ENCODE data around the gene AADAT.
"Not testable (repeated sequence)": the region's sequence is repeated elsewhere in the genome, so short reads cannot be mapped to it uniquely, and the experiment has no call there.

AADAT gene

DNA sequence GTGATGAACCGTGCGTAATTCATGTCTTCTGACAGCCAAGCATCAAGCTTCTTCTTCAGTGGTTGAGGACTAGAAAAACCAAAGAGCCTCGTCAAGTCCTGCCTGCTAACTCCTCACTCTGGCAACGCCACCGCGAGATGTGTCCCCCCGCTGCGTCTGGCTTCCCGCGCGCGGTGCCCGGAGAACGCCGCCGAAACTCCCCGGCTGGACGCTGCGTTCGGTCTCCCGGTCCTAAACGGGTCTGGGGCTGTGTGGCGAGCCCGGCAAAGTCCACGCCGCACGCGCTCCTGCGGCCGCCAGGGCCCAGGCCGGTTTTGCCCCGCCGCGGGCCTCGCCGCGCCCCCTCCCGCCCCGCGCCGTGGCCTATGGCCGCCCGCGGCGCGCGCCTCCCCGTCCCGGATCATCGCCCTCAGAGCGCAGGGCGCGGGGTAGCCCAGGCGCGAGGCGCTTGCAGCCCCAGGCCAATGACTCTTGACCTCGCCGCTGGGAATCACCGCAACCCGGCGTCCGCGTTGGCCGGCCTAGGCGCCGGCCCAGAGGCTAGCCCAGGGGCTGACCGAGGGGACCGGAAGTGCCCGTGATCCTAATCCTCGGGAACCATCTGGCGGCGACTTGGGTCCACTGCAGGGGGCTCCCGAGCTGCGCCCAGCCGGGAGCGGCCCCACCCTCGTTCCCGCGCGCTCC lies at the start of gene AADAT:
Gene AADAT (minus strand): TSS at position 289 of the 684 bp plus-strand sequence. CDS start 266 bp downstream, at position 23.
- peak; percentile 7 to 87 (median 66) for DNase-seq

DNA sequence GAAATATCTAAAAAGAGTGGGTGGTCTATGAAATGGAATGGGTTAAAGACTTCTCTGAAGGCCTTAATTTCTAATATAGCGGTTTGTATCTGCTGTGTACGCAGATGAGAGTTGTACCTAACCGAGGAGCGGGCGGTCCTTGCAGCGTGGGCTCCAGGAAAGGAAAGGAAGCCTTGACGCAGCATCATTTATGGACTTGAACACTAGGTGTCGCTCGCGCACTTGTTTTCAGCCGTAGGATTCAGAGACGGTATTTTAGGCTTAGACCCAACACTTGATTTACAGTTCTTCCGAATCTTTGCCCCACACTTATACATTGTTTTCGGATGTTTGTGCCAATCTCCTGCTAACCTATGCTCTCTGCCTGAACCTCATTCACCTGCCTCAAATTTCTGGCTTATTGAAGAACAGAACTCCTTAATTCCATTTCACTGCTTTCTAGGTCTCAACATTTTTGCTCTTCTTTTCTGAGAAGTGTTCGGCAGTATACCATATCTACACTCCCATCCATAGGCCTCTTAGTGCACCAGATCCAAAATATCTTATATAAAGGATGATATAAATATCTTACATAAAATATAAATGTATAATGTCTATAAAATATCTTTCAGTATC lies 48.9 kb upstream of the AADAT start:
- DNase-seq, result peak in 46 of 51 donors; percentile 1 to 73 (median 32)

DNA sequence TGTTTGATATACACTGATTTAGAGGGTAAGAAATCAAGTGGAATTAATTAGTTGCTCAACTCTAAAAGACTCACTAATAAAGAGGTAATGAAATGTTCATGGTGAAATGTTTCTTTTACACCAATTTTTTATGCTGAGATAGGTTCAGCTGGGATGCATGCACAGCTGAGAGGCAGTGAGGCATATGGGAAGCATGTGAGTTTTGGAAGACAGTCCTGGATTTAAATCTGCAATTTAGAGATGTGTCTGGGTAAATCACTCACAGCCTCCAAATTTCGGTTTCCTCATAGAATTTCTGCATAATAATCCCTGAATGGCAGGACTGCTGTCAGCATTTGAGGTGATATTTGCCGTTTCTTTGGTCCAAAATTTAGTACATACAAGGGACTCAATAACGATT lies 48.2 kb upstream of the AADAT start:
- DNase-seq, result no peak

DNA sequence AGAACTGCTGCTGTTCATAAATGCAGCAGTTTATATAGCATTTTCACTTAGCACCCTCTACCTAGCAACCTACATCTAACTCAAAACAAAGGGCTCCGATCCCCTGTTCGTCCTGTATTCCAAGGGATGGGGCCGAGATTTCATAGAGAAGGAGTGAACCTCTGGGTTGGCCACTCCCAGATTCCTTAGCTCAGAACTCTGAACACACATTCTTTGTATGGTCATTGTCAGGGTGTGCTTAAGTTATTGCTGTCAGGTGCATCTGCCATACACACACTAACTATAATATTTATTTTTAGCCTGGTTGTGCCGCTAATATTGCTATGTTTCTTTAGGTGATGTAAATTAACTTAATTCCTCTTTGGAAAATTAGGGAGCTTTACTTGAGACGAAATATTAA lies 47.7 kb upstream of the AADAT start:
- DNase-seq, result no peak

DNA sequence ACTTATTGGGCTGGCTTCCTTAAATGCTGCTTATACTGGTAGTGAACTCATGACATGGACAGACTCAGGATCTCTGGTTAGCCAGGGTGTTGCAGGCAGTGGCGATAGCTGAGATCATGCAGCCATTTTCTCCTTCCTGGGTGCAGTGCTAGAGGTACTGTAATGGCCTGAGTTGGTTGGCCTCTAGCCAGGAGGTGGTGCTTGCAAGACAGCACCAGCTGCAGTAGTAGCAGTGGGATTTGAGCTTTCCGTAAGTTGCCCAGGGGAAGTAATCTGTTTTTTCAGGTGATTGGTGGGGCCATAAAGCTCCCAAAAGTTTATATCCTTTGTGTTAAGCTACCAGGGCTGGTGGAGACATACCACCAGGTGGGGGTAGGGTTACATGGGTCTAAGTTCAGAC lies 45.1 kb upstream of the AADAT start:
- no peak for DNase-seq

DNA sequence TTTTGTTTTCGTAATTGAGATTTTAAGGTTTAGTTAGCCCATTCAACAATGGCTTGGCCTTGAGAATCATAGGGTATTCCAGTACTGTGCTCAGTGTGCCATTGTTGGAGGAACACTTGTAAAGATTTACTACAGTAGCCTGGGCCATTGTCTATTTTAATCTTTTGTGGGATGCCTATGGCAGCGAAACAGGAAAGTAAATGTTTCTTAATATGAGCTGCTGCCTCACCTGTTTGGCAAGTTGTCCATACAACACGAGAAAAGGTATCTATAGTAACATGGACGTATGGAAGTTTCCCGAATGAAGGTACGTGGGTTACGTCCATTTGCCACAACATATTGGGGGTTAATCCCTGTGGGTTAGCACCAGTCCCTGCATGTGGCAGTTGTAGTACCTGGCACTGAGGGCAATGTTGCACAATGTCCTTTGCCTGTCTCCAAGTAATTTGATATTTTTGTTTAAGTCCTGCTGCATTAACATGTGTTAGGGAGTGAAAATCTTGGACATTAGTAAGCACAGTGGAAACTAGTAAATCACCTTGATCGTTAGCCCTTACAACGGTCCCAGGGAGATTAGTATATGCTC lies 38.6 kb upstream of the AADAT start:
- no peak for DNase-seq

DNA sequence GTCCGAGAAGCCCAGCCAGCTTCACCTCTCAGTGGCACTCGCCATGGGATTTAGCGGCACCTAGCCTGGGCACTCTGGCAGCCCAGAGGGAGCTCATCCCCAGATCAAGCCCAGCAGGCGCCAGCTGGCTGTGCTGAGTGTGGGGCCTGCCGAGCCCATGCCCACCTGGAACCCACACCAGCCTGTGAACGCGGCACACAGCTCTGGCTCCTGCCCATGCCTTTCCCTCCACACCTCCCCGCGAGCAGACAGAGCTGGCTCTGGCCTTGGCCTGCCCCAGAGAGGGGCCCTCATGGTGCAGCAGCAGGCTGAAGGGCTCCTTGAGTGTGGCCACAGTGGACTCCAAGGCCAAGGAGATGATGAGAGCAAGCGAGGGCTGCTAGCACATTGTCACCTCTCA lies 38.0 kb upstream of the AADAT start:
- no peak for DNase-seq

DNA sequence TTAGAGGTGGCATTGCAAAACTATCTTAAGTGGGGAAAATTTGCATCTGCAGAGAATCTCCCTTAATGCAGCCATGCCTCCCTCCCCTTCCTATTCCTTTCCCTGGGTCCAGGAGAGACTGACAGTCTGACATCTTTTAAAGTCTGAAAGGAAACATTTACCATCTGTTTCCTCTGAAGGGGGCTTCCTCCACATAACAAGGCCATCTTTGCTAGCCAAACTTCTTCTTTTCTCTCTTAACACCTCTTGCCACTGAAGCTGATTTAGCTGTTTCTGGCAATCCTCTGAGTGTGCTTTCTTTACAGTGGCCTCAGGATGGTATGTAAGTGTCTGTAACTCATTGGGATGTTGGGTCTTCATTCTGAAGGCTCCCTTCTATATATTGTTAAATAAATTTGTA lies 34.6 kb upstream of the AADAT start:
- DNase-seq, result no peak

DNA sequence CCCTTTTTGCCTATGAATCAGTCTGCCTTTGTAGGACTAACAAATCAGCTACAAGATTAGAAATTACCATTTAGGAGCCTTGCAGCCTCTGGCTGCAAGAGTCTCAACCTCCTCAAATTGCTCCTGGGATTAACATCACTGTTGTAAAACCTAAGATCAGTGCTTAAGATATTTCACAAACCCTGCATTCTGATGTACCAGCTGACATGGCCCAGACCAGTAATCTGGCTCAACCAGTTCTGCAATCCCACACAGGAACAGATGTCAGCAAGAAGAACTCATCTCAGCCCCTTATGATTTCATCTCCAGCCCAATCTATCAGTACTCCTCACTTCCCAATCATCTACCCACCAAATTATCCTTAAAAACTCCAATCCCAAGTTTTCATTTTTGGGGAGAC lies 32.5 kb upstream of the AADAT start:
- DNase-seq, result no peak

DNA sequence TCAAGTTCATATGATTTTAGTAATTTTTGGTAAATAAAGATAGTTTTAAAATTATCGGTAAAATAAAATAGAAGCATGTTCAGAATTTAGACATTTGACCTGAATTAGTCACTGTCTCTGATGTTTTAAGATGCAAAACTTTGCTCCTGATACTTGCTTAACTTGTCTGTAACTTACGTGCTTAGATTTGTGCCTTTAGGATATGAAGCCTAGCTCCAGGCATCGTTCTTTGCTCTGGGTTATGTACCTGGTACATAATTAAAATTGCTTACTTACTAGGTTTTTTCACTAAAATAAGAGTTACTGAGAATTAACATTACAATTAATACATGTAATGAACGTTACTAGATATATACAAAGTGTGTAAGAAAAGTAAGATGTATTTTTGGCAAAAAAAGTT lies 24.9 kb upstream of the AADAT start:
- DNase-seq, result no peak

DNA sequence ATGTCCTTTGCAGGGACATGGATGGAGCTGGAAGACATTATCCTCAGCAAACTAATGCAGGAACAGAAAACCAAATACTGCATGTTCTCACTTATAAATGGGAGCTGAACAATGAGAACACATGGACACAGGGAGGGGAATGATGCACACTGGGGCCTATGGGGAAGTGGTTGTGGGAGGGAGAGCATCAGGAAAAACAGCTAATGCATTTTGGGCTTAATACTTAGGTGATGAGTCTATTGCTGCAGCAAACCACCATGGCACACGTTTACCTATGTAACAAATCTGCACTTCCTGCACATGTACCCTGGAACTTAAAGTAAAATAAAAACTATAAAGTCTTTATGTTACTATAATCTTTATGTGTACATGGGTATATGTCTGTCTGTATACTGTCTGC lies 24.4 kb upstream of the AADAT start:
- not testable (repeated sequence) for DNase-seq

DNA sequence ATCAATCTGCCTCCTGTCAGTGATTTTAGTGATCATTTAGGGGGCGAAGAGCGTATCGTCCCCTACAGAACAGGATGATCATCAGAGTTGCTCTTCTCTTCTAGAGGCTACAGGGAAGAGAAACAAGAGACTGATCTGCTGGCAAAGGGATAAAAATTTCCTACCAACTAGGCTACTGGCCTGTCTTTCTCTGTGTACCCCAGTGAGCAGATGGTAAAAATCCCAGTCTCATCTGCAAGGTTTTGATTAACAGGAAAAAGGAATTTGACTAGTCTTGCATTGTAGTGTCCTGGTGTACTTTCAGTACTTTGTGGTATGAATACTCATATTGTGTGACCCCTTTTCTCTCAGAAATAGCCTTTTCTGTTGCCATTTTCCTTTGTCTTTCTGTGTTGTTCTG lies 21.8 kb upstream of the AADAT start:
- no peak for DNase-seq

DNA sequence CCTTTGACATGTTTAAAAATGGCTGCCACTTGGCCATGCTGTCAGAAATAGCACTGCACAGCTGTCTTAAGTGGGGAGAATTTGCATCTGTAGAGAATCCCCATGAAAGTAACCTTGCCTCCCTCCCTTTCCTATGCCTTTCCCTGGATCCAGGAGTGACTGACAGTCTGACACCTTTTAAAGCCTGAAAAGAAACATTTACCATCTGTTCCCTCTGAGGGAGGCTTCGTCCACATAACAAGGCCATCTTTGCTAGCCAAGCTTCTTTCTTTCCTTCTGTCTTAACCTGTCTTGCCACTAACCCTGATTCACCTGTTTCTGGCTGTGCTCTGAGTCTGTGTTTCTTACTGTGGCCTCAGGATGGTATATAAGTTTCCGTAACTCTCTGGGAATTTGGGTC lies 21.3 kb upstream of the AADAT start:
- no peak for DNase-seq

DNA sequence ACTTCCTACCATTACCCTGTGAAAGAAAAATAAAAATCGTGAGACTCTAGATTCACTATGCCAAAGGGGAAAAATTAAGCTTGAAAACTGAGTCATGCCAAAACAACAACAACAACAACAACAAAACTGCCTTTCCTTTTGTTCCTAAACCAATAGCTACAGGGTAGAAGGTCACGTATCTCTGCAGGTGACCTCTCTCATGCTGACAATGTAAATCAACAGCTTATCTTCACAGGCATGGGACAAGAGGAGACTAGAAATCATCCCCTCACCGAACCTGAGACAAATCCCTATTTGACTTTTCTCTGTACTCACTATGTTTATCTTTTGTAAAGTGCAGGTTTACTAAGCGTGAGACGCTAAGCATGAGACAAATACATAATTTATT lies 20.5 kb upstream of the AADAT start:
- DNase-seq, result no peak

DNA sequence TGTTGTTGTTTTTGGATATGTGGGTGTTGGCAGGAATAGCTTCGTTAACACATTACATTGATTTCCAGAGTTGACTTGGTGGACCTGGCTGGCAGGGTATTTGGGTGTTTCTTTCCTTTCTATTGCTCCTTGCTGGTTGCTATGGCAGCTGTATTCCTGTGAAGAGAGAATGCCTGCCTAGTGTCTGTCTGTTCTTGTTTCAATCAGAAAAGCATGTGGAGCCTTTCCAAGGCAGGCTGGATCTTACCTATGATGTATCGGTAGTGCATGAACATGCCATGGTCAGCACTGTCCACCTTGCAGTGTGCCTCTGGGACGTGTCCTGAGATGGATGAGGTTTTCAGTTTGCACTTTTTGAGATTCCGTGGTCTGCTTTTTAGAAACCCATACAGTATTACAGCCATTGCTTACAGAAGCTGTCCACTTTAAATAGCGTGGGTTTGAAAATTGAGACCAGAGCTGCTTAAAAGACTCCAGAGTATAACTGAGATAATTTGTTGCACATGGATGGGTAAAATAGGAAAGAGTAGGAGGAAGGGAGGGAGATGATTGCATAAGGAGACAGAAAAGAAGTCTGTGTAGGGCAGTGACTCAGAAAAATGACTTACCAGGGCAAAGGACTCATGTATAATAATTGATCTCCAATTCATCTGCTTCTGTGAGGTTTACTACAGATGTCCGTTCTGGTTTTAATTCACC lies 20.0 kb upstream of the AADAT start:
- DNase-seq, result peak in 5 of 51 donors; percentile 1 to 57 (median 17)

DNA sequence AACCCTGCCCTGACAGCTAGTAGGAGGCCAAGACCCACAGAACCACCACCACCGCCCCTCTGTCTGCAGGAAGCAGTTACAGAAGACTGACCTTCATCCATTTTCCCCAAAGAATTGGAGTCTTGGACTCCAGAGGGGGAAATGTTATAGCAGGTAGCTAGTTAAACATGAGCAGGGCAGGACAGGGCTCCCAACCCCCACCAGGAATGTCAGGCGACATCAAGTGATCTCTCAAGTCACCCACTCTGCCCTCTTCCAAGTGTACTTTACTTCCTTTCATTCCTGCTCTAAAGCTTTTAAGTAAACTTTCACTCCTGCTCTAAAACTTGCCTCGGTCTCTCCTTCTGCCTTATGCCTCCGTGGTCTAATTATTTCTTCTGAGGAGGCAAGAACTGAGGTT lies 17.1 kb upstream of the AADAT start:
- no peak for DNase-seq

DNA sequence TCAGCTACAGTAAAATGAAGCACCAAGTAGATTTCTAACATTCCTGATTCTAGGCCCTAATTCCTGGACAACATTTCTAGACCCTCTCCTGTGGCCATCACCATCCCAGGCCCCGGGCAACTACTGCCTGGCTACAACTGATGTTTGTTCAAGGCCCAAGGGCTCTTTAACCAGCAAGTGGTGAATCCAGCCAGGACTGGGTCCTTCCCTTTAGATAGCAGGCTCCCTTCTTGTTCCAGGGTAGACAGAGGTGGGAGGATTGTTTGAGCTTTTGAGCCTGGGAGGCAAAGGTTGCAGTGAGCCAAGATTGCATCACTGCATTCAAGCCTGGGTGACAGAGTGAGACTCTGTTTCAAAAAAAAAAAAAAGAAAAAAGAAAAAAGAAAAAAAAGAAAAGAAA lies 12.7 kb upstream of the AADAT start:
- DNase-seq, result no peak

DNA sequence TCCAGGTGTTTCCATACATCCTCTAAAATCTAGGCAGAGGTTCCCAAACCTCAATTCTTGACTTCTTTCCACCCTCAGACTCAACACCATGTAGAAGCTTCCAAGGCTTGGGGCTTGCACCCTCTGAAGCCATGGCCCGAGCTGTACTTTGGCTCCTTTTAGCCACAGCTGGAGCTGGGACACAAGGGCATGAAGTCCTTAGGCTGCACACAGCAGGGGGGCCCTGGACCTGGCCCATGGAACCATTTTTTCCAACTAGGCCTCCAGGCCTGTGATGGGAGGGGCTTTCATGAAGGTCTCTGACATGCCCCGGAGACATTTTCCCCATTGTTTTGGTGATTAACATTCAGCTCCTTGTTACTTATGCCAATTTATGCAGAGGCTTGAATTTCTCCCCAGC lies 8.4 kb upstream of the AADAT start:
- not testable (repeated sequence) for DNase-seq

DNA sequence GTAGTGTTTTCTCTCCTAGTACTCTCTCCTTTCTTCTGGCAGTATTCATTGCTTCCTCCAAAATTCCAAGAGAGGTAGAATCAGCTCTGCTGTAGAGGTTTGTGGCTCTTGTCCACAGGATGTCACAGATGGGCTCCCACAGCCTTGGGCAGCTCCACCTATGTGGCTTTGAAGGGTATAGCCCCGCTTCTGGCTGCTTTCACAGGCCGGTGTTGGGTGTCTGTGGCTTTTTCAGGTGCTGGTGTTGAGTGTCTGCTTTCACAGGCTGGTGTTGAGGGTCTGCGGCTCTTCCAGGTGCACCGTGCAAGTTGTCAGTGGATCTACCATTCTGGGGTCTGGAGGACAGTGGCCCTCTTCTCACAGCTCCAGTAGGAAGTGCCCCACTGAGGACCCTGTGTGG lies 7.9 kb upstream of the AADAT start:
- no peak for DNase-seq

DNA sequence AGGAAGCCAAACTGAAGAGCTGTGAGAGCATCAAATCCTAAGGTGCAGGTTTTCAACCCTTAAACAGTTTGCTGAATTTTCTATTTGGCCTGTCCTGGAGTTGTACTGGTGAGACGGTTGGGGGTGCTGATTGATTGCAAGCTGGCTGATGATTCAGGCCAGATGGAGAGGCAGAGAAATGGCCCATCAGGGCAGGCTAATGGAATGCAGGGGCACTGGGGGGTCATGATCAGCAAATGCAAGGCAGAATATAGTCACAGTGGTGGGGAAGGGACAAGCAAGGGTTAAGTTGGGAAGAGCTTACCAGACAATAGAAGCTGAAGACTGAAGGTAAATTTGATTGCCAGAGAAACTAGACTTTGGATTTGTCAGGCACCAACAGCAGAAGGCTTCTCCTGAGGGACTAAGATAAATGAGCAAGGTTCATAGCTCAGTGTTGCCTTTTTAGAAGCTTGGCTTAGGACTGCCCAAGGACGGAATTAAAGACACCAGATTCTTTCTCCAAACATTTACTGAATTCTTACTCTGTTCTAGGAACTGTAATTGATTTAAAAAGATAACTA lies 4.3 kb upstream of the AADAT start:
- no peak for DNase-seq

DNA sequence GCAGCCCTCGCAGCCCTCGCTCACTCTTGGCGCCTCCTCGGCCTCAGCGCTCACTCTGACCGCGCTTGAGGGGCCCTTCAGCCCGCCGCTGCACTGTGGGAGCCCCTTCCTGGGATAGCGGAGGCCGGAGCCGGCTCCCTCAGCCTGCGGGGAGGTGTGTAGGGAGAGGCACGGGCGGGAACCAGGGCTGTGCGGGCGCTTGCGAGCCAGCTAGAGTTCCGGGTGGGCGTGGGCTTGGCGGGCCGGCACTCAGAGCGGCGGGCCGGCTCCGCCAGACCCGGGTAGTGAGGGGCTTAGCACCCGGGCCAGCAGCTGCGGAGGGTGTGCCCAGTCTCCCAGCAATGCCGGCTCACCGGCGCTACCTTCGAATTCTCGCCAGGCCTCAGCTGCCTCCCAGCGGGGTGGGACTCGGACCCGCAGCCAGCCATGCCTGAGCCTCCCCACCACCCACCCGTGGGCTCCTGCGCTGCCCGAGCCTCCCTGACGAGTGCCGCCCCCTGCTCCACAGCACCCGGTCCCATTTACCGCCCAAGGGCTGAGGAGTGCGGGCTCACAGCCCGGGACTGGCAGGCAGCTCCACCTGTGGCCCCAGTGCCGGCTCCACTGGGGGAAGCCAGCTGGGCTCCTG lies 1.4 kb upstream of the AADAT start:
- no peak for DNase-seq

Data from hypothalamus (tissue), 51 donors.